Endothelial cell of umbilical vein (primary cell): ENCODE measurements around the gene HYDIN. TPM values are rescaled to one million over a fixed set of nuclear protein-coding genes. Genes with fewer than 3 reads are reported as not detected.

ENCODE experiments used
- BruUV-seq: library from RNA; stranded (reverse); fragments of 400-500 nt; replicated peaks from 2 replicates; lab custom pipeline; 2021; lab: Mats Ljungman, UMichigan
- CTCF ChIA-PET: fragments of 300-600, 350-600 bp; sonication (Branson Sonifier 250); formaldehyde crosslinking; loops from one replicate; lab custom pipeline; 2021; ENCODE audit warnings: antibody characterized with exemption, inconsistent platforms; lab: Charles Lee
- POLR2A ChIA-PET: fragments of 300-600, 350-600 bp; sonication (Branson Sonifier 250); formaldehyde crosslinking; loops from one replicate; lab custom pipeline; 2021; ENCODE audit warnings: antibody characterized with exemption, inconsistent platforms; lab: Charles Lee
- DNase-seq: peaks from one replicate; pipeline ENCODE4 v3.0.0-alpha.2; 2011; ENCODE audit warnings: low read depth, low spot score
- FAIRE-seq: peaks from 2 replicates; lab custom pipeline; 2011; peaks lifted over from hg19 to GRCh38; lab: Jason Lieb, UNC
- H2AFZ ChIP-seq: 2 replicates; pipeline ENCODE4 v1.6.0; 2012; ENCODE audit warnings: low read depth, low read length, control low read depth, inconsistent platforms
- H3K27ac ChIP-seq: 2 replicates; pipeline ENCODE4 v1.5.1; 2011; ENCODE audit warnings: low read depth, mild to moderate bottlenecking, control low read depth, low read length, moderate library complexity; ENCODE audit not compliant: insufficient read depth
- H3K27me3 ChIP-seq, 2 experiments: 2 replicates each; pipeline versions ENCODE4 v1.6.0 to v1.6.1; 2011; ENCODE audit warnings: low read length in 2 of 2, mixed read lengths in 1 of 2; ENCODE audit not compliant: control insufficient read depth in 2 of 2, insufficient read depth in 2 of 2
- H3K36me3 ChIP-seq, 2 experiments: 2 replicates in 1 of 2; 3 replicates in 1 of 2; pipeline ENCODE4 v1.5.1; 2011; ENCODE audit warnings: low read length in 2 of 2, mild to moderate bottlenecking in 1 of 2, moderate library complexity in 1 of 2; ENCODE audit not compliant: control insufficient read depth in 2 of 2, insufficient read depth in 2 of 2; ENCODE audit errors: extremely low read depth in 1 of 2
- H3K4me1 ChIP-seq: 3 replicates; pipeline ENCODE4 v1.5.1; 2011; ENCODE audit warnings: mild to moderate bottlenecking, low read length; ENCODE audit not compliant: control insufficient read depth, insufficient read depth; ENCODE audit errors: extremely low read depth
- H3K4me2 ChIP-seq: 2 replicates; pipeline ENCODE4 v1.6.1; 2011; ENCODE audit warnings: low read length, control low read depth, mixed read lengths; ENCODE audit not compliant: insufficient read depth
- H3K4me3 ChIP-seq, 3 experiments: fragments of 200-600 bp in 1 of 3; sonication (generic), shearing (Covaris generic) in 1 of 3; replicated peaks in 1 of 3; 2 replicates each; pipeline ENCODE4 v1.5.1; 2011 to 2016; ENCODE audit warnings: control low read depth in 3 of 3, low read length in 3 of 3, mild to moderate bottlenecking in 2 of 3, inconsistent platforms in 1 of 3, low read depth in 1 of 3, moderate library complexity in 1 of 3; ENCODE audit not compliant: insufficient read depth in 1 of 3
- H3K79me2 ChIP-seq: 2 replicates; pipeline ENCODE4 v1.6.0; 2012; ENCODE audit warnings: low read length, inconsistent platforms; ENCODE audit not compliant: control insufficient read depth, insufficient read depth
- H3K9ac ChIP-seq: replicated peaks from 2 replicates; pipeline ENCODE3; 2011; ENCODE audit warnings: low read length, control low read depth; ENCODE audit not compliant: insufficient read depth; ENCODE audit errors: extremely low read depth
- H3K9me1 ChIP-seq: replicated peaks from 3 replicates; pipeline ENCODE4 v1.6.0; 2011; ENCODE audit warnings: mild to moderate bottlenecking, low read length; ENCODE audit not compliant: control insufficient read depth, insufficient read depth; ENCODE audit errors: extremely low read depth
- H3K9me3 ChIP-seq: replicated peaks from 2 replicates; pipeline ENCODE4 v1.5.1; 2012; ENCODE audit warnings: low read length, inconsistent platforms; ENCODE audit not compliant: control insufficient read depth, insufficient read depth
- H4K20me1 ChIP-seq: replicated peaks from 2 replicates; pipeline ENCODE3; 2011; ENCODE audit warnings: mild to moderate bottlenecking, low read length; ENCODE audit not compliant: control insufficient read depth, insufficient read depth; ENCODE audit errors: extremely low read depth
- EZH2 ChIP-seq: IDR thresholded peaks from 2 replicates; pipeline ENCODE4 v1.6.1; 2012; ENCODE audit warnings: borderline replicate concordance, low read depth, mild to moderate bottlenecking, moderate library complexity, low read length, inconsistent platforms; ENCODE audit not compliant: severe bottlenecking
- FOS ChIP-seq: IDR thresholded peaks from 2 replicates; pipeline ENCODE4 v1.6.1; 2011; ENCODE audit warnings: mild to moderate bottlenecking, low read length, moderate library complexity, borderline replicate concordance; ENCODE audit not compliant: insufficient read depth
- GATA2 ChIP-seq: IDR thresholded peaks from 2 replicates; pipeline ENCODE4 v1.7.0; 2011; ENCODE audit warnings: low read depth, mild to moderate bottlenecking, moderate library complexity, mixed read lengths, low read length; ENCODE audit not compliant: insufficient read length, insufficient read depth
- JUN ChIP-seq: IDR thresholded peaks from 2 replicates; pipeline ENCODE4 v1.6.1; 2011; ENCODE audit warnings: borderline replicate concordance, low read depth; ENCODE audit not compliant: insufficient read length, insufficient read depth
- MYC ChIP-seq: IDR thresholded peaks from one replicate; pipeline ENCODE4 v1.6.1; 2011; ENCODE audit warnings: mild to moderate bottlenecking, low read depth, low read length
- POLR2A ChIP-seq: IDR thresholded peaks from 2 replicates; pipeline ENCODE4 v1.6.1; 2012; ENCODE audit warnings: low read depth, mild to moderate bottlenecking, control low read depth, low read length
- POLR2AphosphoS5 ChIP-seq: IDR thresholded peaks from 2 replicates; pipeline ENCODE4 v1.6.1; 2012; ENCODE audit warnings: low read depth, mild to moderate bottlenecking, control low read depth, low read length, moderate library complexity; ENCODE audit not compliant: insufficient read depth
- dilution Hi-C: fragments of 300-500 bp; cut with MboI; formaldehyde crosslinking; loops from one replicate; pipeline ENCODE4 v1.15.0; 2019; ENCODE audit warnings: low sequenced_read_pairs; ENCODE audit not compliant: extremely low pct_ligation_motif_present
- intact Hi-C: fragments of 100-400 bp; cut with micrococcal nuclease; formaldehyde crosslinking; loops from one replicate; pipeline ENCODE4 v1.10.0; 2022
- polyA plus RNA-seq, 4 experiments: library from polyadenylated mRNA; depleted of rRNA in 3 of 4; stranded (reverse) in 3 of 4; unstranded in 1 of 4; fragments of >200 nt; gene quantifications; 2 replicates each; pipeline versions ENCODE4 v1.2.1 to v1.2.3, GENCODE V29; 2011 to 2012; ENCODE audit warnings: missing spikeins in 1 of 4
- total RNA-seq: library from RNA; stranded (reverse); gene quantifications from 2 replicates; pipeline ENCODE4 v1.2.3, GENCODE V29; 2021
- TF ChIP-seq, protein P1 (sequence below), 2 donors: IDR thresholded peaks; 1 replicate in 1 of 2; 2 replicates in 1 of 2; pipeline ENCODE4 v1.5.1; 2011; ENCODE audit warnings: low read length in 2 of 2, mild to moderate bottlenecking in 2 of 2, moderate library complexity in 2 of 2, control low read depth in 1 of 2, inconsistent platforms in 1 of 2, low read depth in 1 of 2; ENCODE audit not compliant: insufficient read depth in 1 of 2; ENCODE audit errors: extremely low read depth in 1 of 2
- TF ChIP-seq, protein P2 (sequence below): IDR thresholded peaks from 2 replicates; pipeline ENCODE4 v1.6.1; 2011; ENCODE audit not compliant: insufficient read depth, insufficient read length

The HYDIN gene
- total and polyA plus RNA-seq, 2 donors (not counting 3 experiments of a cell fraction or from before 2014, with no cell fraction given): not detected

DNA sequence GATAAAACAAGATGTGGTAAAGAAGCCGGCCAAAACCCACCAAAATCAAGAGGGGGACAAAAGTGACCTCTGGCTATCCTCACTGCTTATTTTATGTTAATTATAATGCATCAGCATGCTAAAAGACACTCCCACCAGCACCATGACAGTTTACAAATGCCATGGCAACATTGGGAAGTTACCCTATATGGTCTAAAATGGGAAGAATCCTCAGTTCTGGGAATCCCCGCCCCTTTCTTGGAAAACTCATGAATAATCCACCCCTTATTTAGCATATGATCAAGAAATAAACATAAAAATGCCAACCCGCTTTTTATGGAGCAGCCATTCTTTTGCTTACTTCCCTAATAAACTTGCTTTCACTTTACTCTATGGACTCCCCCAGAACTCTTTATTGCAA is 33.1 kb upstream of the HYDIN start:
- TF ChIP-seq EZH2 (no peak), POLR2A (no peak), POLR2AphosphoS5 (no peak), GATA2 (no peak), JUN (no peak), FOS (no peak), MYC (no peak)
- TF ChIP-seq, protein P1, sequence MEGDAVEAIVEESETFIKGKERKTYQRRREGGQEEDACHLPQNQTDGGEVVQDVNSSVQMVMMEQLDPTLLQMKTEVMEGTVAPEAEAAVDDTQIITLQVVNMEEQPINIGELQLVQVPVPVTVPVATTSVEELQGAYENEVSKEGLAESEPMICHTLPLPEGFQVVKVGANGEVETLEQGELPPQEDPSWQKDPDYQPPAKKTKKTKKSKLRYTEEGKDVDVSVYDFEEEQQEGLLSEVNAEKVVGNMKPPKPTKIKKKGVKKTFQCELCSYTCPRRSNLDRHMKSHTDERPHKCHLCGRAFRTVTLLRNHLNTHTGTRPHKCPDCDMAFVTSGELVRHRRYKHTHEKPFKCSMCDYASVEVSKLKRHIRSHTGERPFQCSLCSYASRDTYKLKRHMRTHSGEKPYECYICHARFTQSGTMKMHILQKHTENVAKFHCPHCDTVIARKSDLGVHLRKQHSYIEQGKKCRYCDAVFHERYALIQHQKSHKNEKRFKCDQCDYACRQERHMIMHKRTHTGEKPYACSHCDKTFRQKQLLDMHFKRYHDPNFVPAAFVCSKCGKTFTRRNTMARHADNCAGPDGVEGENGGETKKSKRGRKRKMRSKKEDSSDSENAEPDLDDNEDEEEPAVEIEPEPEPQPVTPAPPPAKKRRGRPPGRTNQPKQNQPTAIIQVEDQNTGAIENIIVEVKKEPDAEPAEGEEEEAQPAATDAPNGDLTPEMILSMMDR (IDR thresholded peaks at IDR 0.05; ENCODE audit: extremely low read depth in 1 of 2, insufficient read depth in 1 of 2, low read depth in 1 of 2, low read length in 2 of 2): no peak
- TF ChIP-seq, protein P2, sequence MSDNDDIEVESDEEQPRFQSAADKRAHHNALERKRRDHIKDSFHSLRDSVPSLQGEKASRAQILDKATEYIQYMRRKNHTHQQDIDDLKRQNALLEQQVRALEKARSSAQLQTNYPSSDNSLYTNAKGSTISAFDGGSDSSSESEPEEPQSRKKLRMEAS: no peak
- Histone ChIP-seq H4K20me1 (no peaks in the 10 kb centered on the region), H3K4me3 (no peak overlapping the region), H3K9ac (no peak overlapping the region), H3K4me2 (no peak overlapping the region), H3K79me2 (no peaks in the 10 kb centered on the region), H3K36me3 (no peaks in the 10 kb centered on the region), H2AFZ (no peak overlapping the region), H3K9me3 (no peaks in the 10 kb centered on the region), H3K27ac (no peak overlapping the region), H3K27me3 (peaks cover 1 to 3% of the 10 kb centered on the region in 2 experiments), H3K9me1 (no peaks in the 10 kb centered on the region), H3K4me1 (no peaks in the 10 kb centered on the region)
- POLR2A ChIA-PET: no interaction called here
- BruUV-seq: no TSS peak
- CTCF ChIA-PET: interaction anchor here (0.7 to 1.0 kb wide), 2 partner anchors 15 to 48 kb away, joined by 3 read pairs; no protein-coding TSS in a partner anchor
- intact Hi-C loops: loop anchor here (2.0 kb wide), 1 partner anchor 19 kb away; no protein-coding TSS in a partner anchor
- no peak for DNase-seq
- FAIRE-seq: no peak
- dilution Hi-C loops: no loop called here
